ENCODE results near the gene BEND7.

BEND7 gene

GRCh38 chr10:13515467-13515866 is 13.3 kb downstream of the BEND7 start:
- Histone ChIP-seq H3K18ac (ENCODE audit: low read length) (peak overlapping the region; percentile 25), H2AFZ (ENCODE audit: low read length) (no peak overlapping the region), H3K79me1 (ENCODE audit: low read depth, low read length) (no peaks in the 10 kb centered on the region), H3K27ac (replicated peaks; ENCODE audit: low read length) (no peak overlapping the region), H4K8ac (ENCODE audit: low read depth, low read length) (no peak overlapping the region), H3K27me3 (ENCODE audit: control insufficient read depth in 3 of 3, insufficient read depth in 3 of 3, low read depth in 1 of 3, low read length in 3 of 3) (no peaks in the 10 kb centered on the region), H2AK5ac (ENCODE audit: low read depth, low read length) (no peak overlapping the region), H2BK15ac (ENCODE audit: low read length) (no peak overlapping the region), H2BK12ac (ENCODE audit: low read length) (no peak overlapping the region), H2BK5ac (ENCODE audit: low read length) (no peak overlapping the region), H3K36me3 (replicated peaks in 1 of 2; ENCODE audit: control insufficient read depth in 2 of 2, insufficient read depth in 2 of 2, low read length in 2 of 2) (no peaks in the 10 kb centered on the region), H3K4me2 (ENCODE audit: insufficient read depth, low read length, poor library complexity, severe bottlenecking) (no peak overlapping the region), H3K14ac (ENCODE audit: low read length) (no peak overlapping the region), H3K4ac (ENCODE audit: low read length) (no peak overlapping the region), H3K4me3 (ENCODE audit: low read length in 2 of 2) (no peak overlapping the region), H3K9me3 (replicated peaks in 1 of 2; ENCODE audit: control insufficient read depth in 2 of 2, insufficient read depth in 1 of 2, low read depth in 1 of 2, low read length in 2 of 2) (no peaks in the 10 kb centered on the region), H3K4me1 (ENCODE audit: control insufficient read depth in 2 of 2, insufficient read depth in 1 of 2, low read depth in 1 of 2, low read length in 2 of 2) (peaks cover 3 to 5% of the 10 kb centered on the region in 2 donors), H3K9ac (ENCODE audit: low read depth, low read length, poor library complexity) (no peak overlapping the region), H2BK120ac (ENCODE audit: low read depth, low read length) (no peak overlapping the region), H3K23ac (ENCODE audit: low read depth, low read length, poor library complexity) (peak overlapping the region; percentile 34), H4K91ac (ENCODE audit: low read depth, low read length, poor library complexity) (no peak overlapping the region)
- no peak for DNase-seq (ENCODE audit: low spot score)
- WGBS, 2 donors (ENCODE audit: extremely low coverage in 2 of 2, insufficient read length in 2 of 2, insufficient replicate concordance in 1 of 2), result no CpG with 5 or more reads among the region's 5 CpGs

- H3K18ac ChIP-seq (ENCODE audit: low read length), result no peak overlapping the region
- H3K27ac ChIP-seq (replicated peaks; ENCODE audit: low read length), result no peak overlapping the region
- WGBS, 2 donors (ENCODE audit: extremely low coverage in 2 of 2, insufficient read length in 2 of 2, insufficient replicate concordance in 1 of 2), result no CpG with 5 or more reads among the region's 14 CpGs
- H4K91ac ChIP-seq (ENCODE audit: low read depth, low read length, poor library complexity), result no peak overlapping the region
- H3K4me2 ChIP-seq (ENCODE audit: insufficient read depth, low read length, poor library complexity, severe bottlenecking), result no peak overlapping the region
- no peak overlapping the region for H3K14ac ChIP-seq (ENCODE audit: low read length)
- H3K4ac ChIP-seq (ENCODE audit: low read length), result no peak overlapping the region
- no peak overlapping the region for H2AK5ac ChIP-seq (ENCODE audit: low read depth, low read length)
- H3K79me1 ChIP-seq (ENCODE audit: low read depth, low read length), result no peaks in the 10 kb centered on the region
- H3K36me3 ChIP-seq (replicated peaks in 1 of 2; ENCODE audit: control insufficient read depth in 2 of 2, insufficient read depth in 2 of 2, low read length in 2 of 2), result no peaks in the 10 kb centered on the region
- H2BK15ac ChIP-seq (ENCODE audit: low read length), result no peak overlapping the region
- no peak for DNase-seq (ENCODE audit: low spot score)
- no peak overlapping the region for H3K4me3 ChIP-seq (ENCODE audit: low read length in 2 of 2)
- no peak overlapping the region for H2BK120ac ChIP-seq (ENCODE audit: low read depth, low read length)
- H3K9ac ChIP-seq (ENCODE audit: low read depth, low read length, poor library complexity), result no peak overlapping the region
- H3K23ac ChIP-seq (ENCODE audit: low read depth, low read length, poor library complexity), result no peak overlapping the region
- H3K4me1 ChIP-seq (ENCODE audit: control insufficient read depth in 2 of 2, insufficient read depth in 1 of 2, low read depth in 1 of 2, low read length in 2 of 2), result peaks cover 3 to 7% of the 10 kb centered on the region in 2 donors
- no peak overlapping the region for H2AFZ ChIP-seq (ENCODE audit: low read length)
- H3K27me3 ChIP-seq (ENCODE audit: control insufficient read depth in 3 of 3, insufficient read depth in 3 of 3, low read depth in 1 of 3, low read length in 3 of 3), result no peaks in the 10 kb centered on the region
- no peak overlapping the region for H2BK12ac ChIP-seq (ENCODE audit: low read length)
- no peaks in the 10 kb centered on the region for H3K9me3 ChIP-seq (replicated peaks in 1 of 2; ENCODE audit: control insufficient read depth in 2 of 2, insufficient read depth in 1 of 2, low read depth in 1 of 2, low read length in 2 of 2)
- no peak overlapping the region for H2BK5ac ChIP-seq (ENCODE audit: low read length)
- H4K8ac ChIP-seq (ENCODE audit: low read depth, low read length), result no peak overlapping the region
Measured at GRCh38 chr10:13514296-13514695, 14.5 kb downstream of the BEND7 start.

GRCh38 chr10:13512564-13512963 is 16.2 kb downstream of the BEND7 start:
- Histone ChIP-seq H3K27me3 (ENCODE audit: control insufficient read depth in 3 of 3, insufficient read depth in 3 of 3, low read depth in 1 of 3, low read length in 3 of 3) (no peaks in the 10 kb centered on the region), H3K23ac (ENCODE audit: low read depth, low read length, poor library complexity) (no peak overlapping the region), H3K4me1 (ENCODE audit: control insufficient read depth in 2 of 2, insufficient read depth in 1 of 2, low read depth in 1 of 2, low read length in 2 of 2) (peaks cover 3 to 7% of the 10 kb centered on the region in 2 donors), H3K14ac (ENCODE audit: low read length) (no peak overlapping the region), H3K27ac (replicated peaks; ENCODE audit: low read length) (no peak overlapping the region), H2BK15ac (ENCODE audit: low read length) (no peak overlapping the region), H3K36me3 (replicated peaks in 1 of 2; ENCODE audit: control insufficient read depth in 2 of 2, insufficient read depth in 2 of 2, low read length in 2 of 2) (no peaks in the 10 kb centered on the region), H2AFZ (ENCODE audit: low read length) (no peak overlapping the region), H4K91ac (ENCODE audit: low read depth, low read length, poor library complexity) (no peak overlapping the region), H3K79me1 (ENCODE audit: low read depth, low read length) (no peaks in the 10 kb centered on the region), H2AK5ac (ENCODE audit: low read depth, low read length) (no peak overlapping the region), H3K18ac (ENCODE audit: low read length) (no peak overlapping the region), H3K9me3 (replicated peaks in 1 of 2; ENCODE audit: control insufficient read depth in 2 of 2, insufficient read depth in 1 of 2, low read depth in 1 of 2, low read length in 2 of 2) (no peaks in the 10 kb centered on the region), H4K8ac (ENCODE audit: low read depth, low read length) (no peak overlapping the region), H2BK5ac (ENCODE audit: low read length) (no peak overlapping the region), H2BK120ac (ENCODE audit: low read depth, low read length) (no peak overlapping the region), H3K9ac (ENCODE audit: low read depth, low read length, poor library complexity) (no peak overlapping the region), H2BK12ac (ENCODE audit: low read length) (no peak overlapping the region), H3K4ac (ENCODE audit: low read length) (no peak overlapping the region), H3K4me2 (ENCODE audit: insufficient read depth, low read length, poor library complexity, severe bottlenecking) (no peak overlapping the region), H3K4me3 (ENCODE audit: low read length in 2 of 2) (no peak overlapping the region)
- no peak for DNase-seq (ENCODE audit: low spot score)
- no CpG with 5 or more reads among the region's 2 CpGs for WGBS, 2 donors (ENCODE audit: extremely low coverage in 2 of 2, insufficient read length in 2 of 2, insufficient replicate concordance in 1 of 2)

- Histone ChIP-seq H3K18ac (ENCODE audit: low read length) (no peak overlapping the region), H2BK5ac (ENCODE audit: low read length) (no peak overlapping the region), H3K4me2 (ENCODE audit: insufficient read depth, low read length, poor library complexity, severe bottlenecking) (no peak overlapping the region), H3K4me1 (ENCODE audit: control insufficient read depth in 2 of 2, insufficient read depth in 1 of 2, low read depth in 1 of 2, low read length in 2 of 2) (peaks cover 3 to 7% of the 10 kb centered on the region in 2 donors), H3K27ac (replicated peaks; ENCODE audit: low read length) (no peak overlapping the region), H3K23ac (ENCODE audit: low read depth, low read length, poor library complexity) (no peak overlapping the region), H2BK12ac (ENCODE audit: low read length) (no peak overlapping the region), H2BK15ac (ENCODE audit: low read length) (no peak overlapping the region), H3K27me3 (ENCODE audit: control insufficient read depth in 3 of 3, insufficient read depth in 3 of 3, low read depth in 1 of 3, low read length in 3 of 3) (no peaks in the 10 kb centered on the region), H3K36me3 (replicated peaks in 1 of 2; ENCODE audit: control insufficient read depth in 2 of 2, insufficient read depth in 2 of 2, low read length in 2 of 2) (no peaks in the 10 kb centered on the region), H4K91ac (ENCODE audit: low read depth, low read length, poor library complexity) (no peak overlapping the region), H3K9ac (ENCODE audit: low read depth, low read length, poor library complexity) (no peak overlapping the region), H3K14ac (ENCODE audit: low read length) (no peak overlapping the region), H4K8ac (ENCODE audit: low read depth, low read length) (no peak overlapping the region), H2AK5ac (ENCODE audit: low read depth, low read length) (no peak overlapping the region), H3K9me3 (replicated peaks in 1 of 2; ENCODE audit: control insufficient read depth in 2 of 2, insufficient read depth in 1 of 2, low read depth in 1 of 2, low read length in 2 of 2) (no peaks in the 10 kb centered on the region), H2AFZ (ENCODE audit: low read length) (no peak overlapping the region), H3K4me3 (ENCODE audit: low read length in 2 of 2) (no peak overlapping the region), H3K4ac (ENCODE audit: low read length) (no peak overlapping the region), H3K79me1 (ENCODE audit: low read depth, low read length) (no peaks in the 10 kb centered on the region), H2BK120ac (ENCODE audit: low read depth, low read length) (no peak overlapping the region)
- no peak for DNase-seq (ENCODE audit: low spot score)
- no CpG with 5 or more reads among the region's 5 CpGs for WGBS, 2 donors (ENCODE audit: extremely low coverage in 2 of 2, insufficient read length in 2 of 2, insufficient replicate concordance in 1 of 2)
Measured at GRCh38 chr10:13511409-13511808, 17.4 kb downstream of the BEND7 start.
